H1 (cell line): ENCODE data around the gene ADD3. TPM values are rescaled to one million over a fixed set of nuclear protein-coding genes. Genes with fewer than 3 reads are reported as not detected.

Source experiments
- CTCF ChIA-PET: fragments of 300-600 bp; sonication (Branson Sonifier 250); formaldehyde crosslinking; loops from one replicate; lab custom pipeline; 2021; ENCODE audit not compliant: partially characterized antibody; lab: Charles Lee
- POLR2A ChIA-PET: fragments of 300-600 bp; sonication (Branson Sonifier 250); formaldehyde crosslinking; loops from one replicate; lab custom pipeline; 2021; ENCODE audit warnings: inconsistent platforms; ENCODE audit not compliant: partially characterized antibody; lab: Charles Lee
- DNase-seq, 2 experiments: peaks; one replicate each; pipeline versions ENCODE4 v3.0.0 to v3.0.0-alpha.2; 2010 to 2022; ENCODE audit warnings: low spot score in 2 of 2, low read depth in 1 of 2, mixed read lengths in 1 of 2
- FAIRE-seq: peaks from 2 replicates; lab custom pipeline; 2011; peaks lifted over from hg19 to GRCh38; lab: Jason Lieb, UNC
- H2AFZ ChIP-seq: 2 replicates; pipeline ENCODE4 v1.8.1; 2012; ENCODE audit warnings: low read length, inconsistent platforms
- H2AK5ac ChIP-seq: 2 replicates; pipeline ENCODE4 v1.6.1; 2013; ENCODE audit warnings: low read depth, low read length
- H2BK120ac ChIP-seq: replicated peaks from 2 replicates; pipeline ENCODE3; 2013; ENCODE audit warnings: low read depth, low read length, inconsistent platforms
- H2BK12ac ChIP-seq: 2 replicates; pipeline ENCODE4 v1.6.1; 2013; ENCODE audit warnings: low read depth, low read length
- H2BK15ac ChIP-seq: 2 replicates; pipeline ENCODE4 v1.6.1; 2013; ENCODE audit warnings: low read length
- H2BK20ac ChIP-seq: 2 replicates; pipeline ENCODE4 v1.6.1; 2013; ENCODE audit warnings: low read length
- H2BK5ac ChIP-seq: 2 replicates; pipeline ENCODE4 v1.6.1; 2013; ENCODE audit warnings: low read depth, low read length
- H3K14ac ChIP-seq: 2 replicates; pipeline ENCODE4 v1.6.1; 2013; ENCODE audit warnings: inconsistent platforms; ENCODE audit not compliant: insufficient read length
- H3K18ac ChIP-seq: 2 replicates; pipeline ENCODE4 v1.6.1; 2013; ENCODE audit warnings: low read length; ENCODE audit errors: extremely low read depth
- H3K23ac ChIP-seq: 2 replicates; pipeline ENCODE4 v1.6.1; 2013; ENCODE audit warnings: inconsistent platforms; ENCODE audit not compliant: insufficient read length
- H3K23me2 ChIP-seq: 2 replicates; pipeline ENCODE4 v1.6.1; 2013; ENCODE audit warnings: low read depth, low read length
- H3K27ac ChIP-seq: 2 replicates; pipeline ENCODE4 v1.6.1; 2011; ENCODE audit warnings: low read depth, low read length, inconsistent platforms
- H3K27me3 ChIP-seq, 4 experiments: replicated peaks in 1 of 4; 1 replicate in 1 of 4; 2 replicates in 3 of 4; pipeline versions ENCODE4 v1.6.1 to v1.8.1; 2011 to 2013; ENCODE audit warnings: low read length in 3 of 4, mild to moderate bottlenecking in 3 of 4, inconsistent platforms in 2 of 4, mixed read lengths in 2 of 4, moderate library complexity in 1 of 4; ENCODE audit not compliant: control insufficient read depth in 3 of 4, insufficient read depth in 3 of 4; ENCODE audit errors: extremely low read depth in 1 of 4
- H3K36me3 ChIP-seq, 4 experiments: 2 replicates each; pipeline versions ENCODE4 v1.6.1 to v1.8.1; 2011 to 2013; ENCODE audit warnings: mild to moderate bottlenecking in 4 of 4, low read length in 3 of 4, moderate library complexity in 2 of 4, control low read depth in 1 of 4, inconsistent platforms in 1 of 4; ENCODE audit not compliant: insufficient read depth in 4 of 4, control insufficient read depth in 2 of 4
- H3K4ac ChIP-seq: replicated peaks from 2 replicates; pipeline ENCODE3; 2013; ENCODE audit warnings: low read length, low read depth, mixed read lengths, inconsistent platforms; ENCODE audit not compliant: insufficient read length
- H3K4me1 ChIP-seq, 4 experiments: replicated peaks in 1 of 4; 1 replicate in 1 of 4; 2 replicates in 3 of 4; pipeline versions ENCODE4 v1.6.1 to v1.8.1; 2011 to 2013; ENCODE audit warnings: low read length in 3 of 4, inconsistent platforms in 2 of 4, mixed read lengths in 1 of 4; ENCODE audit not compliant: insufficient read depth in 4 of 4, control insufficient read depth in 3 of 4
- H3K4me2 ChIP-seq, 2 experiments: 2 replicates each; pipeline versions ENCODE4 v1.6.1 to v1.8.1; 2011 to 2013; ENCODE audit warnings: low read depth in 2 of 2, low read length in 2 of 2, control low read depth in 1 of 2, inconsistent platforms in 1 of 2, mild to moderate bottlenecking in 1 of 2; ENCODE audit not compliant: insufficient read depth in 1 of 2
- H3K4me3 ChIP-seq, 4 experiments: fragments of 200-600, 300-600 bp in 1 of 4; sonication (generic), shearing (Covaris generic), sonication (Bioruptor Twin) in 1 of 4; 2 replicates each; pipeline versions ENCODE4 v1.5.1 to v1.8.1; 2011 to 2016; ENCODE audit warnings: low read length in 4 of 4, low read depth in 3 of 4, control low read depth in 2 of 4, inconsistent platforms in 2 of 4, mild to moderate bottlenecking in 2 of 4, mixed read lengths in 1 of 4, moderate library complexity in 1 of 4; ENCODE audit not compliant: insufficient read depth in 2 of 4; ENCODE audit errors: extremely low read depth in 1 of 4
- H3K56ac ChIP-seq: replicated peaks from 2 replicates; pipeline ENCODE3; 2013; ENCODE audit warnings: low read depth, mild to moderate bottlenecking, mixed read lengths, low read length, inconsistent platforms; ENCODE audit not compliant: insufficient read length
- H3K79me1 ChIP-seq: 2 replicates; pipeline ENCODE4 v1.6.1; 2013; ENCODE audit warnings: low read depth, low read length, control low read depth
- H3K79me2 ChIP-seq, 2 experiments: 2 replicates each; pipeline versions ENCODE4 v1.6.1 to v1.8.1; 2012 to 2013; ENCODE audit warnings: low read length in 2 of 2, mild to moderate bottlenecking in 2 of 2, inconsistent platforms in 1 of 2; ENCODE audit not compliant: insufficient read depth in 2 of 2, control insufficient read depth in 1 of 2
- H3K9ac ChIP-seq, 4 experiments: replicated peaks in 1 of 4; 1 replicate in 1 of 4; 2 replicates in 3 of 4; pipeline versions ENCODE4 v1.6.1 to v1.8.1; 2011 to 2013; ENCODE audit warnings: low read depth in 3 of 4, low read length in 3 of 4, control low read depth in 2 of 4, mild to moderate bottlenecking in 2 of 4, moderate library complexity in 2 of 4, inconsistent platforms in 1 of 4; ENCODE audit errors: extremely low read depth in 1 of 4
- H3K9me3 ChIP-seq, 2 experiments: 2 replicates each; pipeline versions ENCODE4 v1.6.1 to v1.8.1; 2012 to 2013; ENCODE audit warnings: mild to moderate bottlenecking in 2 of 2, moderate library complexity in 2 of 2, control low read depth in 1 of 2, inconsistent platforms in 1 of 2, low read depth in 1 of 2, low read length in 1 of 2, mixed read lengths in 1 of 2; ENCODE audit not compliant: insufficient read depth in 2 of 2
- H4K20me1 ChIP-seq, 2 experiments: replicated peaks in 1 of 2; 2 replicates each; pipeline versions ENCODE3 to v1.8.1; 2011 to 2013; ENCODE audit warnings: inconsistent platforms in 2 of 2, low read length in 2 of 2, mild to moderate bottlenecking in 1 of 2; ENCODE audit not compliant: insufficient read depth in 2 of 2, control insufficient read depth in 1 of 2
- H4K5ac ChIP-seq: 2 replicates; pipeline ENCODE4 v1.6.1; 2013; ENCODE audit warnings: low read length, low read depth, mixed read lengths, inconsistent platforms; ENCODE audit not compliant: insufficient read length
- H4K8ac ChIP-seq: 2 replicates; pipeline ENCODE4 v1.8.0; 2013; ENCODE audit warnings: mild to moderate bottlenecking, moderate library complexity, low read length, inconsistent platforms; ENCODE audit not compliant: insufficient read depth; ENCODE audit errors: extremely low read depth
- H4K91ac ChIP-seq: replicated peaks from 2 replicates; pipeline ENCODE3; 2013; ENCODE audit warnings: low read length, mixed read lengths, inconsistent platforms; ENCODE audit not compliant: insufficient read length
- CBX5 ChIP-seq: fragments of 300-800, 300-1000 bp; sonication (generic); IDR thresholded peaks from 2 replicates; pipeline ENCODE4 v1.7.1; 2016; ENCODE audit warnings: antibody characterized with exemption, low read length, low read depth
- GTF2F1 ChIP-seq: IDR thresholded peaks from 2 replicates; pipeline ENCODE4 v1.6.1; 2012; ENCODE audit warnings: low read depth, low read length, improper control_type of control experiment, borderline replicate concordance
- HDAC2 ChIP-seq, 2 experiments: fragments of 300-600 bp in 1 of 2; sonication (generic) in 1 of 2; IDR thresholded peaks; 2 replicates each; pipeline ENCODE4 v1.6.1; 2011 to 2012; ENCODE audit warnings: low read depth in 2 of 2, low read length in 2 of 2, mild to moderate bottlenecking in 2 of 2, moderate library complexity in 2 of 2, borderline replicate concordance in 1 of 2, inconsistent platforms in 1 of 2
- JUND ChIP-seq: IDR thresholded peaks from 2 replicates; pipeline ENCODE4 v1.6.1; 2011; ENCODE audit warnings: mild to moderate bottlenecking, improper control_type of control experiment, low read length
- KDM4A ChIP-seq: IDR thresholded peaks from one replicate; pipeline ENCODE4 v1.7.1; 2012; ENCODE audit warnings: low read depth, mild to moderate bottlenecking, moderate library complexity, low read length, inconsistent platforms; ENCODE audit not compliant: severe bottlenecking
- NRF1 ChIP-seq: IDR thresholded peaks from 2 replicates; pipeline ENCODE4 v1.6.1; 2011; ENCODE audit warnings: mild to moderate bottlenecking, low read depth, low read length, improper control_type of control experiment
- POLR2AphosphoS5 ChIP-seq: IDR thresholded peaks from 2 replicates; pipeline ENCODE4 v1.6.1; 2011; ENCODE audit warnings: low read depth, low read length
- POU5F1 ChIP-seq: IDR thresholded peaks from 2 replicates; pipeline ENCODE4 v1.6.1; 2011; ENCODE audit warnings: low read depth, mild to moderate bottlenecking, low read length, moderate library complexity
- RBBP5 ChIP-seq: IDR thresholded peaks from 2 replicates; pipeline ENCODE4 v1.7.1; 2012; ENCODE audit warnings: low read depth, mild to moderate bottlenecking, inconsistent platforms, low read length, moderate library complexity, borderline replicate concordance
- SAP30 ChIP-seq: fragments of 300-600 bp; sonication (generic); IDR thresholded peaks from 2 replicates; pipeline ENCODE4 v1.7.1; 2012; ENCODE audit warnings: low read length, moderate library complexity, mild to moderate bottlenecking, inconsistent platforms; ENCODE audit not compliant: insufficient read depth, insufficient replicate concordance
- TAF7 ChIP-seq: optimal IDR thresholded peaks from 2 replicates; pipeline ENCODE3; 2011; ENCODE audit warnings: low read depth, mild to moderate bottlenecking, inconsistent platforms, low read length, moderate library complexity, borderline replicate concordance
- TEAD4 ChIP-seq: IDR thresholded peaks from 2 replicates; pipeline ENCODE4 v1.6.1; 2012; ENCODE audit warnings: low read depth, low read length, inconsistent platforms, mixed read lengths
- WGBS, 2 experiments: shearing (Covaris generic) in 1 of 2; methylation state at CpG; one replicate each; pipeline versions ENCODE4 v1.1.6 to v1.1.7; 2013 to 2015; ENCODE audit warnings: low lambda C conversion rate in 2 of 2, mixed read lengths in 2 of 2, inconsistent platforms in 1 of 2, low coverage in 1 of 2, missing lambda C conversion rate in 1 of 2; ENCODE audit not compliant: insufficient replicate concordance in 2 of 2, insufficient coverage in 1 of 2, insufficient read length in 1 of 2; ENCODE audit errors: extremely low coverage in 1 of 2, missing lambda C conversion rate in 1 of 2; 5-methylcytosine and 5-hydroxymethylcytosine counted together
- polyA plus RNA-seq, 7 experiments: library from polyadenylated mRNA; depleted of rRNA in 3 of 7; stranded (reverse) in 5 of 7; unstranded in 2 of 7; fragments of >200 nt in 5 of 7; fragments of 200-250 nt in 2 of 7; gene quantifications; 1 replicate in 5 of 7; 2 replicates in 1 of 7; 4 replicates in 1 of 7; pipeline versions ENCODE4 v1.2.1 to v1.2.3, GENCODE V29; 2011 to 2013; ENCODE audit warnings: missing spikeins in 2 of 7, mixed read lengths in 2 of 7
- total RNA-seq: library from RNA; stranded (reverse); fragmentation: NEBNext Ultra II Directional; extraction: Animal tissue kit (Norgen Biotek cat#: 25700); gene quantifications from 2 replicates; pipeline ENCODE4 v1.2.1, GENCODE V29; 2021

Gene ADD3
- total and polyA plus RNA-seq, 2 of the 8 experiments (the other 6 are each of a cell fraction or from before 2014, with no cell fraction given): 44.7 to 85.6 TPM

- TF ChIP-seq CBX5: no peak
- no peak for TF ChIP-seq POU5F1
- TF ChIP-seq JUND: no peak
- TF ChIP-seq HDAC2 (IDR thresholded peaks at IDR 0.05; ENCODE audit: borderline replicate concordance in 1 of 2, low read depth in 2 of 2, low read length in 2 of 2): no peak
- no peak for TF ChIP-seq NRF1
- no peak for TF ChIP-seq SAP30
- no peak for TF ChIP-seq KDM4A
- no peak for TF ChIP-seq TEAD4
- no peak for TF ChIP-seq POLR2AphosphoS5
- TF ChIP-seq GTF2F1: no peak
- no peak for TF ChIP-seq TAF7
- no peak for TF ChIP-seq RBBP5
- no peaks in the 10 kb centered on the region for H3K79me1 ChIP-seq
- H2AFZ ChIP-seq: no peak overlapping the region
- FAIRE-seq: no peak
- H3K9me3 ChIP-seq: no peaks in the 10 kb centered on the region
- 94% methylated on average over 1 of the region's 1 CpG; no CpG with 5 or more reads in 1 of the 2 experiments for whole genome bisulfite sequencing, 2 experiments
- no peak for DNase-seq
- no peaks in the 10 kb centered on the region for H3K23me2 ChIP-seq
- H3K27me3 ChIP-seq: no peaks in the 10 kb centered on the region
- no peak overlapping the region for H3K4me2 ChIP-seq
- no peak overlapping the region for H4K8ac ChIP-seq
- H3K18ac ChIP-seq: no peak overlapping the region
- H3K36me3 ChIP-seq: no peaks in the 10 kb centered on the region
- 0 out of 7 replicates have a peak, but pooled peaks cover 0 to 2% (median 0%) of the 10 kb centered on the region in 4 experiments for H3K4me1 ChIP-seq
- no peak overlapping the region for H2AK5ac ChIP-seq
- H3K56ac ChIP-seq: no peak overlapping the region
- no peak overlapping the region for H3K9ac ChIP-seq
- no peak overlapping the region for H3K27ac ChIP-seq
- H3K4ac ChIP-seq: no peak overlapping the region
- H3K4me3 ChIP-seq: no peak overlapping the region
- no peak overlapping the region for H3K14ac ChIP-seq
- no peak overlapping the region for H4K5ac ChIP-seq
- POLR2A ChIA-PET: interaction anchor here (1.0 to 1.2 kb wide), 2 partner anchors 25 to 71 kb away, joined by 4 read pairs; no protein-coding TSS in a partner anchor
- H4K91ac ChIP-seq: no peak overlapping the region
- H3K23ac ChIP-seq: no peak overlapping the region
- H2BK12ac ChIP-seq: no peak overlapping the region
- no peak overlapping the region for H2BK20ac ChIP-seq
- H2BK120ac ChIP-seq: no peak overlapping the region
- H2BK5ac ChIP-seq: no peak overlapping the region
- CTCF ChIA-PET: interaction anchor here (0.6 to 11.5 kb wide), 15 partner anchors 8 to 1796 kb away, joined by 3 to 173 read pairs (median 4); partner anchors contain the start of gene MXI1
- H2BK15ac ChIP-seq: no peak overlapping the region
- no peaks in the 10 kb centered on the region for H4K20me1 ChIP-seq
- no peaks in the 10 kb centered on the region for H3K79me2 ChIP-seq
Measured at GRCh38 chr10:110141185-110141584, 133.4 kb downstream of the ADD3 start.
